HG02623 (cell line): ENCODE results near the gene ACBD6.

Source experiments
- ATAC-seq: cut with Tn5 transposase; IDR thresholded peaks from one replicate; pipeline ENCODE4 v1.9.1; 2021; ENCODE audit warnings: moderate library complexity; ENCODE audit not compliant: unreplicated experiment

ACBD6 gene

GRCh38 chr1:180258290-180258689 is 244.1 kb downstream of the ACBD6 start:
- ATAC-seq = no peak

- no peak for ATAC-seq
These were observed 244.9 kb downstream of the ACBD6 start for GRCh38 chr1:180257486-180257885.

GRCh38 chr1:180257028-180257386 is 245.4 kb downstream of the ACBD6 start:
- no peak for ATAC-seq

GRCh38 chr1:180256341-180257027 is 245.9 kb downstream of the ACBD6 start:
- no peak for ATAC-seq

- ATAC-seq = no peak
These were observed 246.6 kb downstream of the ACBD6 start for GRCh38 chr1:180255536-180256340.

- ATAC-seq = no peak
These were observed 247.5 kb downstream of the ACBD6 start for GRCh38 chr1:180254854-180255253.

GRCh38 chr1:180254496-180254819 is 247.9 kb downstream of the ACBD6 start:
- no peak for ATAC-seq

GRCh38 chr1:180253585-180254495 is 248.5 kb downstream of the ACBD6 start:
- ATAC-seq = no peak

GRCh38 chr1:180252638-180253536 is 249.5 kb downstream of the ACBD6 start:
- no peak for ATAC-seq

GRCh38 chr1:180251526-180252305 is 250.7 kb downstream of the ACBD6 start:
- no peak for ATAC-seq

- no peak for ATAC-seq
These were observed 251.4 kb downstream of the ACBD6 start for GRCh38 chr1:180250883-180251509.

GRCh38 chr1:180250499-180250770 is 251.9 kb downstream of the ACBD6 start:
- no peak for ATAC-seq

- no peak for ATAC-seq
These were observed 252.5 kb downstream of the ACBD6 start for GRCh38 chr1:180249725-180250498.

- ATAC-seq = no peak
These were observed 253.4 kb downstream of the ACBD6 start for GRCh38 chr1:180248731-180249681.

GRCh38 chr1:180248176-180248575 is 254.2 kb downstream of the ACBD6 start:
- ATAC-seq = no peak

GRCh38 chr1:180247580-180247979 is 254.8 kb downstream of the ACBD6 start:
- no peak for ATAC-seq

GRCh38 chr1:180247061-180247460 is 255.3 kb downstream of the ACBD6 start:
- ATAC-seq = no peak

GRCh38 chr1:180246579-180246978 is 255.8 kb downstream of the ACBD6 start:
- ATAC-seq = no peak
